GM03348 (cell line): ENCODE data around the gene REM1.

Experiments used
- DNase-seq: peaks from one replicate; pipeline ENCODE4 v3.0.0; 2012; ENCODE audit warnings: low spot score

REM1 gene

DNA sequence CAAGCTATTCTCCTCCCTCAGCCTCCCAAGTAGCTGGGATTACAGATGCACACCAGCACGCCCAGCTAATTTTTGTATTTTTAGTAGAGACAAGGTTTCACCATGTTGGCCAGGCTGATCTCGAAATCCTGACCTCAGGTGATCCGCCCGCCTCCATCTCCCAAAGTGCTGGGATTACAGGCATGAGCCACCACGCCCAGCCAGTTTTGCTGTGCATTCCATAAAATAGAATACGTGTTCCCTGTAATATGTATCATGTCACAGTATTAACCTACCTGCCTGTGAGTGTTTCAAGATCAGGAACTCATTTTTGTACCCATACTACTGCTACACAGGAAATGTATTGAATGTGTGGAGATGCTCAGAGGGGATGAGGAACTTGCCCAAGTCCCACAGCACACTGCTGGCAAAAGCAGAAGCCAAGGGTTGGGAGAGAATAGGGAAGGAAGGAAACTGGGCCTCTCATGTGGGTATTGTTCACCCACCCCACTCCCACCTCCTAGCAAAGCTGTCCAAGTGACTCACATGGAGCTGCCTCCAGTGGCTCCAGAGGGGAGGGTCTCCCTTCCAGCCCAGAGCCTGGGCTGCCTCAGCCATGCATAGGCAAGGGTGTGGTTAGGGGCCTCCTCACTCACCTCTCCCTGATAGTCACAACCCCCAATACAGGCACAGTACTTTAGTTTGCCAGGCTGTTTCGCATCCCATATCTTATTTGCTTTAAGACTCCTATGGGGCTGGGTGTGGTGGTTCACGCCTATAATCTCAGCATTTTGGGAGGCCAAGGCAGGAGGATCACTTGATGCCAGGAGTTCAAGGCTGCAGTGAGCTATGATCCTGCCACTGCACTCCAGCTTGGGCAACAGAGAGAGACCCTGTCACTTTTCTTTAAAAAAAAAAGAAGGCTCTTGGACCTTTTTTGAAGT lies 48.5 kb downstream of the REM1 start:
- no peak for DNase-seq

DNA sequence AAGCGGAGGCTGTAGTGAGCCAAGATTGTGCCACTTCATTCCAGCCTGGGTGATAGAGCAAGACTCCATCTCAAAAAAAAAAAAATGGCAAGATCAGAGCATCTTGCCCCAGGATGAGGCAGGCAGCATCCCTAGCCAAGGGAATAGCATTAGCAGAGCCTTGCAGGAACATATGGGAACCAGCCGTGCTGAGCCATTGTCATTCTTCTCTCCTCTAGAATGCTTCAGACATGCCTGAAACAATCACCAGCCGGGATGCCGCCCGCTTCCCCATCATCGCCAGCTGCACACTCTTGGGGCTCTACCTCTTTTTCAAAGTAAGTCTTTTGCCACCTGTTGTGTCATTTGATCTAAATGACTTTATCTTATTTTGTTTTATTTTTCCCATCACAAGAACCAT lies 52.2 kb downstream of the REM1 start:
- no peak for DNase-seq
